ENCODE results near the gene PCDHA12.
"Not testable (repeated sequence)": the region's sequence is repeated elsewhere in the genome, so short reads cannot be mapped to it uniquely, and the experiment has no call there.

PCDHA12 gene

GRCh38 chr5:140857987-140858240 lies 17.2 kb upstream of the PCDHA12 start:
- H3K4me3 ChIP-seq (ENCODE audit: low read depth, low read length), result no peak overlapping the region
- TF ChIP-seq CTCF (IDR thresholded peaks at IDR 0.05; ENCODE audit: borderline replicate concordance, insufficient read depth, low read depth, low read length), result no peak

- H3K4me3 ChIP-seq (ENCODE audit: low read depth, low read length), result no peak overlapping the region
- no peak for TF ChIP-seq CTCF (IDR thresholded peaks at IDR 0.05; ENCODE audit: borderline replicate concordance, insufficient read depth, low read depth, low read length)
Measured at GRCh38 chr5:140862441-140863295, 12.4 kb upstream of the PCDHA12 start.

GRCh38 chr5:140868721-140869554 lies 6.2 kb upstream of the PCDHA12 start, which contains the start of gene PCDHA11:
PCDHA11 (plus strand) TSS chr5:140868957; CDS start chr5:140869104, 147 bp downstream.
- no peak within 1 kb of the TSS for H3K4me3 ChIP-seq (ENCODE audit: low read depth, low read length)

GRCh38 chr5:140869555-140869886 lies 5.6 kb upstream of the PCDHA12 start:
- TF ChIP-seq CTCF (IDR thresholded peaks at IDR 0.05; ENCODE audit: borderline replicate concordance, insufficient read depth, low read depth, low read length), result no peak
- no peak overlapping the region for H3K4me3 ChIP-seq (ENCODE audit: low read depth, low read length)

More at GRCh38 chr5:140868721-140869554, 6.2 kb upstream of the PCDHA12 start, which contains the start of gene PCDHA11:
- TF ChIP-seq CTCF (IDR thresholded peaks at IDR 0.05; ENCODE audit: borderline replicate concordance, insufficient read depth, low read depth, low read length), result no peak

GRCh38 chr5:140870221-140871201 lies 4.6 kb upstream of the PCDHA12 start:
- no peak for TF ChIP-seq CTCF (IDR thresholded peaks at IDR 0.05; ENCODE audit: borderline replicate concordance, insufficient read depth, low read depth, low read length)
- H3K4me3 ChIP-seq (ENCODE audit: low read depth, low read length), result no peak overlapping the region

GRCh38 chr5:140876541-140877261 lies 1.6 kb downstream of the PCDHA12 start:
- not testable (repeated sequence) for H3K4me3 ChIP-seq (ENCODE audit: low read depth, low read length)

All from GM12875 (cell line).